Measurements from ENCODE around the gene RILPL1. TPM values are rescaled to one million over a fixed set of nuclear protein-coding genes. Genes with fewer than 3 reads are reported as not detected.
A peak's percentile ranks its signal among the peaks of the same experiment; 100 is the strongest.
"Not testable (repeated sequence)": the region's sequence is repeated elsewhere in the genome, so short reads cannot be mapped to it uniquely, and the experiment has no call there.

Gene RILPL1
- total RNA-seq, 2 donors from 2014 or later, result 2.1 to 2.6 TPM

- Mint-ChIP-seq H3K9me3 (no peaks in the 10 kb centered on the region), H3K27ac (peak overlapping the region; percentile 98 to 99), H3K4me3 (no peak overlapping the region), H3K36me3 (no peaks in the 10 kb centered on the region), H3K4me1 (ENCODE audit: low read depth in 2 of 2) (peaks cover 13 to 18% of the 10 kb centered on the region in 2 donors), H3K27me3 (no peaks in the 10 kb centered on the region)
- ATAC-seq (no peak), DNase-seq (ENCODE audit: low spot score) (no peak)
Observed at GRCh38 chr12:123449856-123450255, 83.7 kb downstream of the RILPL1 start.

- Mint-ChIP-seq H3K27me3 (no peaks in the 10 kb centered on the region), H3K4me1 (ENCODE audit: low read depth in 2 of 2) (peaks cover 13 to 18% of the 10 kb centered on the region in 2 donors), H3K9me3 (no peaks in the 10 kb centered on the region), H3K36me3 (no peaks in the 10 kb centered on the region), H3K4me3 (peak overlapping the region; percentile 45), H3K27ac (peak overlapping the region; percentile 98 to 99)
- ATAC-seq, result no peak
- no peak for DNase-seq (ENCODE audit: low spot score)
Observed at GRCh38 chr12:123449249-123449733, 84.2 kb downstream of the RILPL1 start.

- DNase-seq (ENCODE audit: low spot score), result no peak
- H3K4me3 Mint-ChIP-seq, result no peak overlapping the region
- H3K9me3 Mint-ChIP-seq, result no peaks in the 10 kb centered on the region
- no peaks in the 10 kb centered on the region for H3K36me3 Mint-ChIP-seq
- no peaks in the 10 kb centered on the region for H3K27me3 Mint-ChIP-seq
- peaks cover 15 to 18% of the 10 kb centered on the region in 2 donors for H3K4me1 Mint-ChIP-seq (ENCODE audit: low read depth in 2 of 2)
- H3K27ac Mint-ChIP-seq, result peak overlapping the region in 1 of 2 donors; percentile 61
- ATAC-seq, result no peak
Observed at GRCh38 chr12:123446333-123446713, 87.2 kb downstream of the RILPL1 start.

GRCh38 chr12:123445388-123446332 lies 87.9 kb downstream of the RILPL1 start:
- peak overlapping the region; percentile 10 for H3K4me3 Mint-ChIP-seq
- ATAC-seq (no peak), DNase-seq (ENCODE audit: low spot score) (no peak)
- H3K36me3 Mint-ChIP-seq, result no peaks in the 10 kb centered on the region
- peak overlapping the region in 1 of 2 donors; percentile 61 for H3K27ac Mint-ChIP-seq
- no peaks in the 10 kb centered on the region for H3K27me3 Mint-ChIP-seq
- peaks cover 15 to 18% of the 10 kb centered on the region in 2 donors for H3K4me1 Mint-ChIP-seq (ENCODE audit: low read depth in 2 of 2)
- H3K9me3 Mint-ChIP-seq, result no peaks in the 10 kb centered on the region

- H3K27me3 Mint-ChIP-seq, result no peaks in the 10 kb centered on the region
- H3K9me3 Mint-ChIP-seq, result no peaks in the 10 kb centered on the region
- peaks cover 10 to 15% of the 10 kb centered on the region in 2 donors for H3K4me1 Mint-ChIP-seq (ENCODE audit: low read depth in 2 of 2)
- H3K27ac Mint-ChIP-seq, result no peak overlapping the region
- H3K4me3 Mint-ChIP-seq, result no peak overlapping the region
- H3K36me3 Mint-ChIP-seq, result no peaks in the 10 kb centered on the region
- DNase-seq (ENCODE audit: low spot score) (no peak), ATAC-seq (no peak)
Observed at GRCh38 chr12:123444092-123445026, 89.2 kb downstream of the RILPL1 start.

- Mint-ChIP-seq H3K36me3 (no peaks in the 10 kb centered on the region), H3K27me3 (no peaks in the 10 kb centered on the region), H3K27ac (no peak overlapping the region), H3K9me3 (no peaks in the 10 kb centered on the region), H3K4me1 (ENCODE audit: low read depth in 2 of 2) (peaks cover 2% of the 10 kb centered on the region in 2 donors), H3K4me3 (no peak overlapping the region)
- ATAC-seq, result no peak
- no peak for DNase-seq (ENCODE audit: low spot score)
Observed at GRCh38 chr12:123442774-123443173, 90.7 kb downstream of the RILPL1 start.

GRCh38 chr12:123441523-123442164 lies 91.9 kb downstream of the RILPL1 start:
- H3K27me3 Mint-ChIP-seq, result no peaks in the 10 kb centered on the region
- H3K27ac Mint-ChIP-seq, result no peak overlapping the region

GRCh38 chr12:123436017-123436964 lies 97.2 kb downstream of the RILPL1 start, which contains the start of gene RILPL2:
RILPL2 (minus strand) TSS chr12:123436684; CDS start chr12:123436420, 264 bp downstream.
- ATAC-seq (peak; percentile 93 to 95), DNase-seq (ENCODE audit: low spot score) (peak; percentile 95)
- Mint-ChIP-seq H3K4me3 (peak within 1 kb of the TSS; percentile 97), H3K9me3 (no peaks in the 10 kb centered on the region), H3K27me3 (no peaks in the 10 kb centered on the region), H3K36me3 (no peaks in the 10 kb centered on the region), H3K27ac (peak within 1 kb of the TSS; percentile 93 to 94), H3K4me1 (ENCODE audit: low read depth in 2 of 2) (peaks cover 30 to 33% of the 10 kb centered on the region in 2 donors)

More at GRCh38 chr12:123441523-123442164, 91.9 kb downstream of the RILPL1 start:
- Mint-ChIP-seq H3K4me1 (ENCODE audit: low read depth in 2 of 2) (peaks cover 0 to 5% of the 10 kb centered on the region in 2 donors), H3K4me3 (no peak overlapping the region), H3K36me3 (no peaks in the 10 kb centered on the region), H3K9me3 (no peaks in the 10 kb centered on the region)
- ATAC-seq (no peak), DNase-seq (ENCODE audit: low spot score) (no peak)

- ATAC-seq (no peak), DNase-seq (ENCODE audit: low spot score) (no peak)
- peaks cover 36 to 38% of the 10 kb centered on the region in 2 donors for H3K4me1 Mint-ChIP-seq (ENCODE audit: low read depth in 2 of 2)
- H3K9me3 Mint-ChIP-seq, result no peaks in the 10 kb centered on the region
- H3K4me3 Mint-ChIP-seq, result peak overlapping the region; percentile 97
- no peaks in the 10 kb centered on the region for H3K36me3 Mint-ChIP-seq
- H3K27ac Mint-ChIP-seq, result peak overlapping the region; percentile 93 to 94
- no peaks in the 10 kb centered on the region for H3K27me3 Mint-ChIP-seq
Observed at GRCh38 chr12:123435636-123436016, 97.9 kb downstream of the RILPL1 start.

GRCh38 chr12:123433615-123434014 lies 99.9 kb downstream of the RILPL1 start:
- Mint-ChIP-seq H3K4me3 (peak overlapping the region; percentile 88), H3K36me3 (peaks cover 5% of the 10 kb centered on the region), H3K27me3 (no peaks in the 10 kb centered on the region), H3K27ac (peak overlapping the region; percentile 81 to 92), H3K4me1 (ENCODE audit: low read depth in 2 of 2) (peaks cover 38 to 43% of the 10 kb centered on the region in 2 donors), H3K9me3 (no peaks in the 10 kb centered on the region)
- no peak for DNase-seq (ENCODE audit: low spot score)
- ATAC-seq, result no peak

GRCh38 chr12:123431951-123432817 lies 101.3 kb downstream of the RILPL1 start:
- peak in 1 of 2 donors; percentile 49 for ATAC-seq
- H3K36me3 Mint-ChIP-seq, result not testable (repeated sequence)

More at GRCh38 chr12:123431951-123432817, 101.3 kb downstream of the RILPL1 start:
- H3K9me3 Mint-ChIP-seq, H3K27me3 Mint-ChIP-seq: not testable (repeated sequence)
- Mint-ChIP-seq H3K27ac (peak overlapping the region; percentile 81 to 92), H3K4me1 (ENCODE audit: low read depth in 2 of 2) (peaks cover 38 to 50% of the 10 kb centered on the region in 2 donors), H3K4me3 (peak overlapping the region; percentile 88)
- peak; percentile 76 for DNase-seq (ENCODE audit: low spot score)

Data from natural killer cell treated with Interleukin-12 subunit alpha and Interleukin-12 subunit beta and Interleukin-15 and Interleukin-18, amount 100 ng/mL, for 72 hours (primary cell).